Measurements from ENCODE around the gene PALM. TPM values are rescaled to one million over a fixed set of nuclear protein-coding genes. Genes with fewer than 3 reads are reported as not detected.

PALM gene
- total RNA-seq, 1 donor from 2014 or later, result 60.0 TPM

- DNase-seq (ENCODE audit: low read depth) (peak; percentile 74), FAIRE-seq (no peak)
- H3K9me3 ChIP-seq (ENCODE audit: insufficient read depth, low read depth, low read length), result no peaks in the 10 kb centered on the region
- H3K4me3 Mint-ChIP-seq (ENCODE audit: unreplicated experiment), result peak overlapping the region; percentile 79
- peaks cover 34% of the 10 kb centered on the region for H3K4me1 ChIP-seq (ENCODE audit: insufficient read depth, low read length)
- peaks cover 3% of the 10 kb centered on the region for H3K27me3 Mint-ChIP-seq (ENCODE audit: low read depth, unreplicated experiment)
- H2AFZ ChIP-seq (ENCODE audit: low read depth, low read length), result no peak overlapping the region
- H3K79me2 ChIP-seq (ENCODE audit: insufficient read depth, low read length), result peaks cover 26% of the 10 kb centered on the region
- H3K27ac ChIP-seq (ENCODE audit: low read depth, low read length), result peak overlapping the region; percentile 86
- peaks cover 9% of the 10 kb centered on the region for H3K4me1 Mint-ChIP-seq (ENCODE audit: low read depth, unreplicated experiment)
- H4K20me1 ChIP-seq (ENCODE audit: insufficient read depth, low read length), result peaks cover 25% of the 10 kb centered on the region
- peaks cover 3% of the 10 kb centered on the region for H3K36me3 Mint-ChIP-seq (ENCODE audit: low read depth, unreplicated experiment)
- TF ChIP-seq CTCF (IDR thresholded peaks at IDR 0.05; ENCODE audit: insufficient read depth, low read depth, low read length) (no peak), EZH2 (IDR thresholded peaks at IDR 0.05; ENCODE audit: insufficient read depth, low read length) (no peak)
- H3K27me3 ChIP-seq (ENCODE audit: insufficient read depth, low read length), result no peaks in the 10 kb centered on the region
- peak overlapping the region; percentile 41 for H3K27ac Mint-ChIP-seq (ENCODE audit: unreplicated experiment)
- peak overlapping the region; percentile 61 for H3K4me3 ChIP-seq (ENCODE audit: insufficient read depth, low read depth, low read length)
- peak overlapping the region; percentile 94 for H3K4me2 ChIP-seq (ENCODE audit: low read length)
- peak overlapping the region; percentile 87 for H3K9ac ChIP-seq (ENCODE audit: low read length)
- no peaks in the 10 kb centered on the region for H3K36me3 ChIP-seq (ENCODE audit: insufficient read depth, low read length)
- no peaks in the 10 kb centered on the region for H3K9me3 Mint-ChIP-seq (ENCODE audit: unreplicated experiment)
Observed at GRCh38 chr19:679418-680286, 29.1 kb upstream of the PALM start.

GRCh38 chr19:680287-681028 is 28.3 kb upstream of the PALM start:
- Histone ChIP-seq H3K9me3 (ENCODE audit: insufficient read depth, low read depth, low read length) (no peaks in the 10 kb centered on the region), H3K27ac (ENCODE audit: low read depth, low read length) (peak overlapping the region; percentile 92), H2AFZ (ENCODE audit: low read depth, low read length) (peak overlapping the region; percentile 73), H3K9ac (ENCODE audit: low read length) (peak overlapping the region; percentile 87), H3K79me2 (ENCODE audit: insufficient read depth, low read length) (peaks cover 26% of the 10 kb centered on the region), H3K4me1 (ENCODE audit: insufficient read depth, low read length) (peaks cover 33% of the 10 kb centered on the region), H3K36me3 (ENCODE audit: insufficient read depth, low read length) (no peaks in the 10 kb centered on the region), H3K27me3 (ENCODE audit: insufficient read depth, low read length) (no peaks in the 10 kb centered on the region), H3K4me2 (ENCODE audit: low read length) (peak overlapping the region; percentile 94), H3K4me3 (ENCODE audit: insufficient read depth, low read depth, low read length) (peak overlapping the region; percentile 61), H4K20me1 (ENCODE audit: insufficient read depth, low read length) (peaks cover 25% of the 10 kb centered on the region)
- peaks cover 3% of the 10 kb centered on the region for H3K36me3 Mint-ChIP-seq (ENCODE audit: low read depth, unreplicated experiment)
- peak overlapping the region; percentile 100 for H3K27ac Mint-ChIP-seq (ENCODE audit: unreplicated experiment)
- TF ChIP-seq CTCF (IDR thresholded peaks at IDR 0.05; ENCODE audit: insufficient read depth, low read depth, low read length), result no peak
- TF ChIP-seq EZH2 (IDR thresholded peaks at IDR 0.05; ENCODE audit: insufficient read depth, low read length), result no peak
- H3K27me3 Mint-ChIP-seq (ENCODE audit: low read depth, unreplicated experiment), result peaks cover 1% of the 10 kb centered on the region
- peak overlapping the region; percentile 94 for H3K4me3 Mint-ChIP-seq (ENCODE audit: unreplicated experiment)
- no peaks in the 10 kb centered on the region for H3K9me3 Mint-ChIP-seq (ENCODE audit: unreplicated experiment)
- DNase-seq (ENCODE audit: low read depth) (peak; percentile 89), FAIRE-seq (no peak)
- peaks cover 6% of the 10 kb centered on the region for H3K4me1 Mint-ChIP-seq (ENCODE audit: low read depth, unreplicated experiment)
